Spleen (tissue), 11 donors: ENCODE data around the gene TCP11L1. TPM values are rescaled to one million over a fixed set of nuclear protein-coding genes. Genes with fewer than 3 reads are reported as not detected.

ENCODE experiments used
- DNase-seq: peaks from one replicate; pipeline ENCODE4 v3.0.0-alpha.2; 2020
- H3K27ac ChIP-seq, 8 donors: fragments of 200-600 bp; sonication (generic) in 7 of 8; 1 replicate in 4 of 8; 2 replicates in 4 of 8; pipeline versions ENCODE4 v1.5.0 to v1.8.0; 2016 to 2021; ENCODE audit warnings: inconsistent platforms in 4 of 8, mild to moderate bottlenecking in 4 of 8, moderate library complexity in 1 of 8
- H3K27me3 ChIP-seq, 7 donors: fragments of 200-600 bp; sonication (generic) in 6 of 7; replicated peaks in 1 of 7; 1 replicate in 4 of 7; 2 replicates in 3 of 7; pipeline versions ENCODE4 v1.5.0 to v1.8.0; 2016 to 2021; ENCODE audit warnings: inconsistent platforms in 3 of 7, mild to moderate bottlenecking in 1 of 7
- H3K36me3 ChIP-seq, 6 donors: fragments of 200-600 bp; sonication (generic) in 5 of 6; 1 replicate in 4 of 6; 2 replicates in 2 of 6; pipeline versions ENCODE4 v1.5.0 to v1.8.0; 2016 to 2021; ENCODE audit warnings: inconsistent platforms in 2 of 6
- H3K4me1 ChIP-seq, 6 donors: fragments of 200-600 bp; sonication (generic) in 5 of 6; 1 replicate in 3 of 6; 2 replicates in 3 of 6; pipeline versions ENCODE4 v1.5.0 to v1.8.0; 2016 to 2021; ENCODE audit warnings: inconsistent platforms in 3 of 6
- H3K4me3 ChIP-seq, 8 donors: fragments of 200-600 bp; sonication (generic) in 7 of 8; 1 replicate in 4 of 8; 2 replicates in 4 of 8; pipeline versions ENCODE4 v1.5.0 to v1.8.0; 2016 to 2021; ENCODE audit warnings: inconsistent platforms in 4 of 8, mild to moderate bottlenecking in 4 of 8, moderate library complexity in 2 of 8
- H3K9me3 ChIP-seq, 8 donors: fragments of 200-600 bp; sonication (generic) in 7 of 8; 1 replicate in 4 of 8; 2 replicates in 4 of 8; pipeline versions ENCODE4 v1.5.0 to v1.8.0; 2016 to 2021; ENCODE audit warnings: inconsistent platforms in 4 of 8
- POLR2A ChIP-seq, 3 donors: fragments of 450-650 bp; IDR thresholded peaks; one replicate each; pipeline ENCODE4 v1.5.1; 2017; ENCODE audit warnings: antibody characterized with exemption in 3 of 3, mild to moderate bottlenecking in 1 of 3
- POLR2AphosphoS5 ChIP-seq, 3 donors: sonication (generic); formaldehyde crosslinking; IDR thresholded peaks; one replicate each; pipeline ENCODE4 v1.5.1; 2017; ENCODE audit warnings: antibody characterized with exemption in 3 of 3
- WGBS, 5 donors: extraction: QIAGEN DNeasy Blood & Tissue Kit in 3 of 5; methylation state at CpG; one replicate each; pipeline versions ENCODE4 v1.1.5 to v1.1.7; 2013 to 2018; 5-methylcytosine and 5-hydroxymethylcytosine counted together
- intact Hi-C: fragments of 100-400 bp; cut with DNase I; formaldehyde crosslinking; loops from one replicate; pipeline ENCODE4 v1.15.0; 2023; ENCODE audit warnings: low total_unique reads
- polyA plus RNA-seq, 3 donors: library from polyadenylated mRNA; stranded (reverse); fragments of 200-250 nt; gene quantifications; one replicate each; pipeline ENCODE4 v1.2.1, GENCODE V29; 2013
- total RNA-seq, 7 donors: library from RNA; depleted of rRNA in 3 of 7; stranded (reverse); fragments of >200 nt in 3 of 7; fragmentation: NEBNext Ultra II Directional in 4 of 7; extraction: Animal tissue kit (Norgen Biotek cat#: 25700) in 4 of 7; gene quantifications; one replicate each; pipeline versions ENCODE4 v1.1.0 to v1.2.1, GENCODE V29; 2016 to 2021
- TF ChIP-seq, protein P1 (sequence below), 11 experiments: fragments of 200-600 bp in 7 of 11; fragments of 450-650 bp in 4 of 11; sonication (generic) in 4 of 11; IDR thresholded peaks in 8 of 11; conservative IDR thresholded peaks in 3 of 11; 1 replicate in 7 of 11; 2 replicates in 4 of 11; pipeline versions ENCODE4 v1.4.0 to v1.8.0; 2016 to 2021; ENCODE audit warnings: antibody characterized with exemption in 11 of 11, inconsistent platforms in 4 of 11, mild to moderate bottlenecking in 1 of 11
- donor health status: healthy with polysubstance abuse.
- donor health status: DM: no; HTN: no; CAD: no; lungs with moderate emphysema.
- donor health status: DM: no; HTN: no; CAD: no.
- donor health status: Bipolar disorder and iron deficiency.
- donor health status: healthy.
- donor health status: DM: no; HTN: no; CAD: no.
- donor health status: DM: yes; HTN: yes; CAD: no.

Gene TCP11L1
- total and polyA plus RNA-seq, 10 donors, result 1.8 to 48.2 (median 17.9) TPM

DNA sequence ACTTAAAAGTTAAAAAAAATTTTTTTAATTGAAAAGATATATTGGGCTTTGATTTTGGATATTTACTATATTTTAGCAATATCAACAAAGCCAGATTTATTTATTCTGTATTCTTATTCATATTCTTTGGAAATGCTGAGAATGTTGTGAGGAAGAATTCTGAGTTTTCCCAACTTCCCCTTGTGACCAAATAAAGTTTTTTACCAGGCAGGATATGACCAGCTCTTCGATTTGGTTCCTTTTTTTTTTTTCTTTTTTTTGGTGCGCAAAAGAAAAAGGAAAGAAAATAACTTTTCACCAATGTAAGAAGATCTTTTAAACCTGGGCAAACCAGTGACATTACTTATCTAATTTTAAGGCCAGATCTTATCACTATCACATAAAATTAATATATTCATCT is 12.9 kb downstream of the TCP11L1 start:
- TF ChIP-seq, protein P1, sequence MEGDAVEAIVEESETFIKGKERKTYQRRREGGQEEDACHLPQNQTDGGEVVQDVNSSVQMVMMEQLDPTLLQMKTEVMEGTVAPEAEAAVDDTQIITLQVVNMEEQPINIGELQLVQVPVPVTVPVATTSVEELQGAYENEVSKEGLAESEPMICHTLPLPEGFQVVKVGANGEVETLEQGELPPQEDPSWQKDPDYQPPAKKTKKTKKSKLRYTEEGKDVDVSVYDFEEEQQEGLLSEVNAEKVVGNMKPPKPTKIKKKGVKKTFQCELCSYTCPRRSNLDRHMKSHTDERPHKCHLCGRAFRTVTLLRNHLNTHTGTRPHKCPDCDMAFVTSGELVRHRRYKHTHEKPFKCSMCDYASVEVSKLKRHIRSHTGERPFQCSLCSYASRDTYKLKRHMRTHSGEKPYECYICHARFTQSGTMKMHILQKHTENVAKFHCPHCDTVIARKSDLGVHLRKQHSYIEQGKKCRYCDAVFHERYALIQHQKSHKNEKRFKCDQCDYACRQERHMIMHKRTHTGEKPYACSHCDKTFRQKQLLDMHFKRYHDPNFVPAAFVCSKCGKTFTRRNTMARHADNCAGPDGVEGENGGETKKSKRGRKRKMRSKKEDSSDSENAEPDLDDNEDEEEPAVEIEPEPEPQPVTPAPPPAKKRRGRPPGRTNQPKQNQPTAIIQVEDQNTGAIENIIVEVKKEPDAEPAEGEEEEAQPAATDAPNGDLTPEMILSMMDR (IDR thresholded peaks at IDR 0.05 in 8 of 11, conservative IDR thresholded peaks at IDR 0.05 in 3 of 11), result no peak
- TF ChIP-seq POLR2AphosphoS5 (IDR thresholded peaks at IDR 0.05) (no peak), POLR2A (IDR thresholded peaks at IDR 0.05) (no peak)
- H3K4me1 ChIP-seq, result peaks cover 0 to 49% (median 4%) of the 10 kb centered on the region in 6 donors
- 40 to 69% (median 54%) methylated on average over 2 of the region's 2 CpGs for WGBS, 5 donors
- no peak for DNase-seq
- peaks cover 0 to 55% (median 0%) of the 10 kb centered on the region in 6 donors for H3K36me3 ChIP-seq
- no peaks in the 10 kb centered on the region for H3K27me3 ChIP-seq
- intact Hi-C loops, result no loop called here
- H3K27ac ChIP-seq, result peak overlapping the region in 5 of 8 donors; percentile 6 to 82 (median 39)
- peak overlapping the region in 1 of 8 donors; percentile 14 for H3K4me3 ChIP-seq
- no peaks in the 10 kb centered on the region for H3K9me3 ChIP-seq

DNA sequence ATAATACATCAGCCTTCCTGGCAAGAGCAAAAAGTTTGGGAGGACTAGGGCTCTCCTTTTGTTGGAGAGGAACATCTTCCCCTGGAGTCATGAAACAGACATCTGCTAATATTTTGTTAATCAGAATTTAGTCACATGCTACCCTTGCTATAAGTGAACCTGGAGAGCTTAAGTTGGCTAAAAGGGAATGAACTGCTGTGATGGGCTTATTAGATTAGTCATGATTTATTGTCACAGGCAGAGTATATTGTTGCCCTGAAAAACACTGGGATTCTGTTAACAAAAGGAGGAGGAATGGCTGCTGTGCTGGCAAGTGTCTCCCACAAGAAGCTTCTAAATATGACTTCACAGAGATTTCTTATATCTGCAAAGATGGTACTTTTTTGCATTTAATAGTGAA is 16.0 kb downstream of the TCP11L1 start:
- H3K36me3 ChIP-seq, result peaks cover 0 to 71% (median 26%) of the 10 kb centered on the region in 6 donors
- no peak for DNase-seq
- intact Hi-C loops, result no loop called here

DNA sequence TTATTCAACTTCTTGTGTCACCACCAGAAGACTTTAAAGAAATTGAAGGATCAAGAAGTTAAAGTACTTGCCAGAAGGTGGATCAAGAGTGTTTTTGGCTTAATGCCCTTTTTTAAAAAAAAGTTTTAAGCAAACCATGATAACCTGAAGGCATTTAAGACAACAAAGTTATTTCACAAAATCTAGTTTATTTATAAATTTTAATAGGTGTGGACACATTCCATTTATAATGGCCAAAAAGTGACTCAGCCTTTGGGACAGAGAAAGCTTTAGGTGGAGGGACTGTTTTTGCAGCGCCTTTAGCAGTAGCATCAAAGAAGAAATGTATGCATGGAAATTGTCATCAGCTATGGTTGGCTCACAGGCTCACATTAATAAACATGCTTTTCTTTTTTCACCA is 17.9 kb downstream of the TCP11L1 start:
- Histone ChIP-seq H3K4me1 (peaks cover 0 to 12% (median 0%) of the 10 kb centered on the region in 6 donors), H3K27me3 (no peaks in the 10 kb centered on the region), H3K36me3 (peaks cover 0 to 90% (median 40%) of the 10 kb centered on the region in 6 donors), H3K4me3 (no peak overlapping the region), H3K9me3 (no peaks in the 10 kb centered on the region), H3K27ac (no peak overlapping the region)
- 95 to 100% (median 98%) methylated on average over 1 of the region's 1 CpG for WGBS, 5 donors
- intact Hi-C loops, result no loop called here
- DNase-seq, result no peak
- TF ChIP-seq, protein P1 (IDR thresholded peaks at IDR 0.05 in 8 of 11, conservative IDR thresholded peaks at IDR 0.05 in 3 of 11), result no peak
- TF ChIP-seq POLR2A (IDR thresholded peaks at IDR 0.05), result no peak

More for the DNA sequence above, 16.0 kb downstream of the TCP11L1 start:
- H3K4me3 ChIP-seq, result no peak overlapping the region
- no peaks in the 10 kb centered on the region for H3K27me3 ChIP-seq
- H3K27ac ChIP-seq, result no peak overlapping the region
- no peaks in the 10 kb centered on the region for H3K9me3 ChIP-seq
- peaks cover 0 to 30% (median 1%) of the 10 kb centered on the region in 6 donors for H3K4me1 ChIP-seq
- TF ChIP-seq POLR2AphosphoS5 (IDR thresholded peaks at IDR 0.05) (no peak), POLR2A (IDR thresholded peaks at IDR 0.05) (no peak)
- TF ChIP-seq, protein P1 (IDR thresholded peaks at IDR 0.05 in 8 of 11, conservative IDR thresholded peaks at IDR 0.05 in 3 of 11), result no peak

DNA sequence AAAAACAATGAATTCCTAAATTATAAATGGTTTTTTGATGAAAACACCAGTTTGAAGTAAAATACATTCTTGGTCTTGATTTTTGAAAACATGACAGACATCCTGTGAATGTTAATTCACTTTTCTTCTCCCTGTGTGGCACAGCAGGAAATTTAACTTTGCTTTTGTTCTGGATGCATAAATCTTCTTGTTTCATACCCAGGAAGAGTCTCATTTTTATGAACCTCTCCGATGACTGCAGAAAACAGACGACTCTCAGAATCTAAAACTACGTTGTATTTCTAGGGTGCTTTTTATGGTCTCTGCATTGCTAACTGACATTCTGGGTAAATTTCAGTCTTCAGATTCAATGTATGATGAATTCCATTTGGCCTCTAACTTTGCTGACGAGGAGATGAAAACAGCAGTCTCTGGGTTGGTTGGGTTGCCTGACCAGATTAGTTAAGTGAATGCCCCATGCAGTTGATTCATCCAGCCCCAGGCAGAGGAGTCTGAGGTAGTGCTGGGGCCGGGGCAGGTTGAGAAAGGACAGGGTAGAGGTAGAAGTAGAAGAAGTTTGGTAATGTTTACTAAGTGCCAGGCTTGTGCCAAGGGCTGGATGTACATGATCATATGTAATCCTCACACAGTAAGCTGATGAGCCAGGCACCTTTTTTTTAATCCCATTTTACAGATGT is 20.1 kb downstream of the TCP11L1 start:
- Histone ChIP-seq H3K9me3 (no peaks in the 10 kb centered on the region), H3K4me3 (no peak overlapping the region), H3K4me1 (peaks cover 8 to 20% (median 15%) of the 10 kb centered on the region in 6 donors), H3K27ac (no peak overlapping the region), H3K36me3 (peaks cover 0 to 95% (median 47%) of the 10 kb centered on the region in 6 donors), H3K27me3 (no peaks in the 10 kb centered on the region)
- DNase-seq, result no peak
- TF ChIP-seq POLR2AphosphoS5 (IDR thresholded peaks at IDR 0.05), result no peak
- TF ChIP-seq, protein P1 (IDR thresholded peaks at IDR 0.05 in 8 of 11, conservative IDR thresholded peaks at IDR 0.05 in 3 of 11), result no peak
- no peak for TF ChIP-seq POLR2A (IDR thresholded peaks at IDR 0.05)
- intact Hi-C loops, result no loop called here
- WGBS, 5 donors, result 81 to 91% (median 90%) methylated on average over 5 of the region's 5 CpGs
